Measurements from ENCODE around the gene TNS2.
A peak's percentile ranks its signal among the peaks of the same experiment; 100 is the strongest.

TNS2 gene

DNA sequence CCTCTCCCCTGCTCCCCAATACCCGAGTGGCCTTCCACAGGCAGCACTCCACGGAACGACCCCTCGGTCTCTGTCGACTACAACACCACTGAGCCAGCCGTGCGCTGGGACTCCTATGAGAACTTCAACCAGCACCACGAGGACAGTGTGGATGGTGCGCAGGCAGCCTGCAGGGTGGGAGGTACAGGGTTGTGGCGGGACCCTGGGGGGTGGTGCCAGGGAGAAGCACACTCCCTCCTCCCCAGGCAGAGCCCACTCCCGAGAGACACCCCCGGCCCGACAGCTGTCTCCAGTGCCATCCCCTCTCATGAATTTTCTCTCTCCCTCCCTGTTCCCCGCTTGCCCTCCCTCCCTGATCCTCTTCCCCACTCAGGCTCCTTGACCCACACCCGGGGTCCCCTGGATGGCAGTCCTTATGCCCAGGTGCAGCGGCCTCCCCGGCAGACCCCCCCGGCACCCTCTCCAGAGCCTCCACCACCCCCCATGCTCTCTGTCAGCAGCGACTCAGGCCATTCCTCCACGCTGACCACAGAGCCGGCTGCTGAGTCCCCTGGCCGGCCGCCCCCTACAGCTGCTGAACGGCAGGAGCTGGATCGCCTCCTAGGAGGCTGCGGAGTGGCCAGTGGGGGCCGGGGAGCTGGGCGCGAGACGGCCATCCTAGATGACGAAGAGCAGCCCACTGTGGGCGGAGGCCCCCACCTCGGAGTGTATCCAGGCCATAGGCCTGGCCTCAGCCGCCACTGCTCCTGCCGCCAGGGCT lies 9.0 kb downstream of the TNS2 start:
- DNase-seq, result no peak

DNA sequence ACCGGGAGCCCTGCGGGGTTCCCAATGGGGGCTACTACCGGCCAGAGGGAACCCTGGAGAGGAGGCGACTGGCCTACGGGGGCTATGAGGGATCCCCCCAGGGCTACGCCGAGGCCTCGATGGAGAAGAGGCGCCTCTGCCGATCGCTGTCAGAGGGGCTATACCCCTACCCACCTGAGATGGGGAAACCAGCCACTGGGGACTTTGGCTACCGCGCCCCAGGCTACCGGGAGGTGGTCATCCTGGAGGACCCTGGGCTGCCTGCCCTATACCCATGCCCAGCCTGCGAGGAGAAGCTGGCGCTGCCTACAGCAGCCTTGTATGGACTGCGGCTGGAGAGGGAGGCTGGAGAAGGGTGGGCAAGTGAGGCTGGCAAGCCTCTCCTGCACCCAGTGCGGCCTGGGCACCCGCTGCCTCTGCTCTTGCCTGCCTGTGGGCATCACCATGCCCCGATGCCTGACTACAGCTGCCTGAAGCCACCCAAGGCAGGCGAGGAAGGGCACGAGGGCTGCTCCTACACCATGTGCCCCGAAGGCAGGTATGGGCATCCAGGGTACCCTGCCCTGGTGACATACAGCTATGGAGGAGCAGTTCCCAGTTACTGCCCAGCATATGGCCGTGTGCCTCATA lies 9.7 kb downstream of the TNS2 start:
- no peak for DNase-seq

DNA sequence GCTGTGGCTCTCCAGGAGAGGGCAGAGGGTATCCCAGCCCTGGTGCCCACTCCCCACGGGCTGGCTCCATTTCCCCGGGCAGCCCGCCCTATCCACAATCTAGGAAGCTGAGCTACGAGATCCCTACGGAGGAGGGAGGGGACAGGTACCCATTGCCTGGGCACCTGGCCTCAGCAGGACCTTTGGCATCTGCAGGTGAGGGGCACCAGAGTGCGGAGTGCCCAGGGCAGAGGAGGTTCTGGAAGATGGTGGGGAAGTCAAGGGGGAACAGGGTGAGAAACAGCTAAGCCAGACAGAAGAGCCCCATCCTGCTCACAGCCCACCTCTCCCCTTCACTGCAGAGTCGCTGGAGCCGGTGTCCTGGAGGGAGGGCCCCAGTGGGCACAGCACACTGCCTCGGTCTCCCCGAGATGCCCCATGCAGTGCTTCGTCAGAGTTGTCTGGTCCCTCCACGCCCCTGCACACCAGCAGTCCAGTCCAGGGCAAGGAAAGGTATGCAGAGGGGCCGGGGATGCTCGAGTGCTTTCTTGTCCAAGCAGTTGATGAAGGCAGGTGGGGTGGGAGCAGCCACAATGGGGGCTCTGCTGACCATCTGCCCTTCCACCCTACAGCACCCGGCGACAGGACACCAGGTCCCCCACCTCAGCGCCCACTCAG lies 10.3 kb downstream of the TNS2 start:
- DNase-seq, result no peak

GRCh38 chr12:53060721-53061276 lies 10.9 kb downstream of the TNS2 start:
- DNase-seq, result no peak

GRCh38 chr12:53061404-53062010 lies 11.6 kb downstream of the TNS2 start:
- DNase-seq, result no peak

DNA sequence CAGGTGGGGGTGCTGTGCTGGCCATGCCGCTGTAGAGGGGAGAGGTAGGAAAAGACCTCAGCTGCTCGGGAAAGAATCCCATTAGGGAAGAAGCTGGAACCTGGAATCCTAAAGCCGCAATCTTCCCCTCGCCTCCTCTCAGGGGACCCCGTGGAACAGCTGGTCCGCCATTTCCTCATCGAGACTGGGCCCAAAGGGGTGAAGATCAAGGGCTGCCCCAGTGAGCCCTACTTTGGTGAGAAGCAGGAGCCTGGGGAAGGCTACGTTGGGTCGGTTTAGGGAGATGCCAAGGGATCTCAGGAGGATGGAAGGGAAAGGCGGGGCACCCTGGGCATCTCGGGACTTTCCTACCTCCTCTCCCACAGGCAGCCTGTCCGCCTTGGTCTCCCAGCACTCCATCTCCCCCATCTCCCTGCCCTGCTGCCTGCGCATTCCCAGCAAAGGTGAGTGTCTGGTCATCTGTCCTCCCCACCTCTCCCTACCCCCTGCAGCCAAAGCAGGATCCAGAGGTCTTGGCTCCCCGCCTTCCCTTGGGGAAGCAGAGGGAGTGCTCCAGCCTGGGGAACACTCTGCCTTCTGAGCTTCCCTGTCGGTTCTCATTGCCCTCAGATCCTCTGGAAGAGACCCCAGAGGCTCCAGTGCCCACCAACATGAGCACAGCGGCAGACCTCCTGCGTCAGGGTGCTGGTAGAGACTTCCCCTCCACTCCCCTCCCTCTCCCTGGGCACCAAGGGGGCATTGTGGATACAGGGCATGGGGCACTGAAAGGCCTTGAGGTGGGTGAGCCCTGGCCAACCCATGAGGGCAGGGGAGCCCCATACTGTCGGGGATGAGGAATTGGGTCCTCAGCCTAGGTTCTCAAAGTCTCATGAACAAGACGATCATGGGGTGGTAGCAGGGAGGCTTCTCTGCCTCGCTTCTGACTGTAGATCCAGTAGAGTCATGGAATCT lies 12.4 kb downstream of the TNS2 start:
- DNase-seq, result no peak

DNA sequence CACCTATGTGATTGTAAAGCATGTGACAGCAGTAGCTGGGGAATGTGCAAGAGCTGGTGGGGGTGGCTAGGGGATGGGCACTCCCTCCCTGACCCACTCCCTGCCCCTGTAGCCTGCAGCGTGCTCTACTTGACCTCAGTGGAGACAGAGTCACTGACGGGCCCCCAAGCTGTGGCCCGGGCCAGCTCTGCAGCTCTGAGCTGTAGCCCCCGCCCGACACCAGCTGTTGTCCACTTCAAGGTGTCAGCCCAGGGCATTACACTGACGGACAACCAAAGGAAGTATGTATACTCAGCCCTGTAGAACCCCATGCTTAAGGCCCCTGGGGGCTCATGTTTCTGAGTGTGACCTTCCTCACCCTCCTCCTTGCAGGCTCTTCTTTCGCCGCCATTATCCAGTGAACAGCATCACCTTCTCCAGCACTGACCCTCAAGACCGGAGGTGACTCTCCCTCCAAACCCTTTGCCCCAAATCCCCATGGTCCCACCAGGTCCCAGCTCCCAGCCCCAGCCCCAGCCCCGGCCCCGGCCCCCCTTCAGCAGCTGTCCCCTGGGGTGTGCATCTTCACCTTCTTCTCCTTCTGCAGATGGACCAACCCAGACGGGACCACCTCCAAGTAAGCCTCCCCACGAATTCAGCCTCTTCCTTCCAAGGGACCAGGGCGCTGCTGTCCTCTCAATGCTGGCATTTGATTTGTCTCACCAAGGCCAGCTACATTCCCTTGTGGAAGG lies 13.3 kb downstream of the TNS2 start:
- DNase-seq, result no peak

GRCh38 chr12:53063708-53064612 lies 14.1 kb downstream of the TNS2 start:
- no peak for DNase-seq

DNA sequence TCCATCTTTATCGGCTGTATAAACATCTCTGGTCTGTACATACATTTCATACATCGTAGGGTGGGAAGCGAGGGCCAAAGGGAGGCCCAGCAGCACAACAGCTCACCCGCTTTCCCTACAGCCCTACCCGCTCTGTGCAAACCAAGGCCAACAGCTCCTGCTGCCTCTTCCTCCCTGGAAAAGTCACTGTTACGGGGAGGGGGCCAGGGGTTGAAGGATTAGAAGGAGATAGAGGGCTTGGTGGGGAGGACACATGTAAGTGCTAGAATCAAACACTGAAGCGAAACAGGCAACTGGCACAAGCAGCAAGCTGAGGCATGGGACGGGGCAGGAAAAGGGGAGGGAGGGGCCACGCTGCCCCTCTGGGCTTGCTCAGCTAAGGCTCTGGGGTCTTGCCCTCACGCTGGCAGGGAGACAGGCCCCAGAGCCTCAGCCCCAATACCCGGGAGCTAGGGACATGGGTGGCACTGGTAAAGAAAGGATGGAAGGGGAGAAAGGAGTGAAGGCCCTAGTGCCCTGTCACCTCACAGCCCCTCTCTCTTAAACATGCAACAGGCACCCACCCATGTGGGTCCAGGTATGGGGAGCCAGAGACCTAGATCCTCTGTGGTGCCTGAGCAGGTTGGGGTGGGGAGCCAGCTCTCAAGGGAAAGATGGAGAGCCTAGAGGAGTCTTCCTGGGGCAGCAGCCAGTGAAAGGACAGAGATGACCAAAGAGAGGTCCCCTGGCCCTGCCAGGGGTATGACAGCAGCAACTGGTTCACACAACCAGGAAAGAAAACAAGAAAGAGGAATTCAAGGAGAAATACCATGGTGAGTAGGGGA lies 15.0 kb downstream of the TNS2 start:
- DNase-seq, result no peak

GRCh38 chr12:53065470-53065869 lies 15.6 kb downstream of the TNS2 start:
- no peak for DNase-seq

- peak; percentile 46 for DNase-seq
Observed at GRCh38 chr12:53065975-53066931, 16.4 kb downstream of the TNS2 start.

GRCh38 chr12:53067074-53067992 lies 17.5 kb downstream of the TNS2 start:
- no peak for DNase-seq

GRCh38 chr12:53067993-53068770 lies 18.3 kb downstream of the TNS2 start:
- no peak for DNase-seq

DNA sequence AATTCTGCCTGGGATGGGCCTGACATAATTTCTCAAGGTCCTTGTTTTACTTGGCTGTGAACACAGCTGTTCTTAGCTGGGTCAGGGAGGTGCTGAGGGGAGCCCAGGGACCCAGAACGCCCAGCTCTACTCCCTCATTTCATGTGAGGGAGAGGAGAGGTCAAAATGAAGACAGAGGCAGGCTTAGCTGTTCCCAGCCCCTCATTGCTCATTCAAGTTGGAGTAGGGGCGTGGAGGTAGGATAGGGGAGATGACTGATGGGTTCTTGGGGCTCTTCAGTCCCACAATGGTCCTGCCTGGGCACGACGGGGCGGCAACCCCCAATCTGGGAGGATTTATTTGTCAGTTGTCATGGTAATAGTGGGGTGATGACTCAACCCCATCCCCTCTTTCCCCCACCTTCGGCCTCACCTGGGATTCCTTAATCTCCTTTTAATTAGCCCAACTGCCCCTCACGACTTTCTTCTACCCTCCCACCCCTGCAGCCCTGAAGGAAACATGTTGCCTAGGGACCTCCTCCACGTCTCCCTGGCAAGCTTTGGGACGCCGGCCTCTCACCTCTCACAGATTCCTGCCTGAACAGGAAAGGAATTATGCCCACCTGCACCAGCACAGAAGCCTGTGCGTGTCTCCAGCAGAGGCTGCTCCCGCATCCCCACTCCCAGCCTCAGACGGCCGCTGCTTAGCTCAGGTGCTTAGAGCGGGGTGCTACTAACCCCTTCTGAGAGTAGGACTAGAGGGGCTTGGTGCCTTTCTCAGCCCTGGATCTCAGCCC lies 19.1 kb downstream of the TNS2 start:
- no peak for DNase-seq

DNA sequence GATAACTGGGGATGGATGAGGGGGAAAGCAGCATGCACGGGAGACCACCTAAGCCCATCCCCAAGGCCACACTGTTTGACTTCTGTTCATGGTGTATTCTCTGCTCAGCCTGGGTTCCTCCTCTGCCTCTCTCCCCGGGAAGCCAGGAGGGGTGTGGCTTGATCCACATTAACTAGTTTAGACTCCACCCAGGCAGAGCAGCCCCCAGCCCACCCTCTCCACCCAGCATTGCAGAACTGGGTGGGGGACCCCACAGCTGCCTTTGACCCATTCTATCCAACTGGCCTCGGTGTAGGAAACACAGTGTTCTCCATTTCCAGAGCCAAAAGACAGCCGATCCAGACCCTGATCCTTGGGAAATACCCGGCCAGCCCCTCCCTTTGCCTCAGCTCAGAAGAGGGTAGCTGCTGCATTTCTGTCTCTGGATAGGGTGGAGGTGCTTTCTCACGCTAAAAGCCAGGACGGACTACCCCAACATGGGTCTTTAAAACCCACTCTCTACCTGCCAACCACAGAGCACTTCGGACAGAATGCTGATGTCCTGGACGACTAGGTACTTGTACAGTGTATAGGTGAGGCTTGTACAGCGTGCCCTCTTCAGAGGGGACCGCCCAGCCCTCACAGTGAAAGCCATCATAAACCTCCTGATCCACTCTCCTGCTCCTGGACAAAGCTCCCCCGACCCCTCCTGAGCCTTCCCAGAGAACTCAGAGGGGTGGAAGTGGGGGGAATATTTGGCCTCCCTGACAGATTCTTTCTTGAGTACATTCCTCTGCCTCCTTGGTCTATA lies 20.0 kb downstream of the TNS2 start:
- DNase-seq, result no peak
